NCI-H774 (cell line): ENCODE results near the gene TREM2.

Source experiments
- DNase-seq: peaks from one replicate; lab custom pipeline; 2025; lab: John Stamatoyannopoulos, UW

TREM2 gene

GRCh38 chr6:41182069-41183034 is 19.4 kb upstream of the TREM2 start:
- peak; percentile 1 for DNase-seq

GRCh38 chr6:41181566-41181965 is 18.6 kb upstream of the TREM2 start:
- DNase-seq = no peak

DNA sequence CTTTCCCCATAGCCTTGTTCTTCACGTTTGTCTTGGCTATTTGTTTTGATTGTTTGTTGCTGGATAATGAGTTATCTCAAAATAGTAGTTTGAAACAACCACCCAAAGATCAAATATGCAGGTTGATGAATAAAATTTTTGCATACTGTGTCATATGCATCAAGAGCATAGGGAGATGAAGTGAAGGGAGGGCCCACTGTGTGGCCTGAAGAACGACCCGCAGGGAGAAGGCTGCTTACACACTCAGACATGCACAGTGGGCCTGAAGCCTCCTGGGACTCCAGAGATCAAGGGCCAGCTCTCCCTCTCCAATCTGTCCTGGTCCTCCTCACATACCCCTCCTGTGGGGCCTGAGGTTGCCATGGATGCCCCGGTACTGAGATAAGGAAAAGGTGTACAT is 16.2 kb upstream of the TREM2 start:
- DNase-seq = no peak

DNA sequence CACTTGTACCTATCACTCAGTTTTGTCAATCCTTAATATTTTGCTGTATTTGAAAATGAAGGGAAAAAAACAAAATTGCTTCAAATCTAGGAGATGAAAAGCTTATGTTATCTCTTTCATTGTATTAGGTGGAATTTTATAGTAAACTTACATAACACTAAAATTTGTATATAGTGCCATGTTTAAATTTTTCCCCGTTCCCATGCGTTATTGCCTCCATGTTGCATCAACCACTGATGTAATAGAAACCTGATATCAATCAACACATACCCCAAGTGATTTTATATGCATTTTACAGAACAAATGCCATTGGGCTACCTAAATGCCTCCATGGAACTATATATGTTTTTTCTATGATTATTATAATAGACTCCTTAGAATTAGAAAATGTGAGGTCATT is 14.8 kb upstream of the TREM2 start:
- DNase-seq = no peak

DNA sequence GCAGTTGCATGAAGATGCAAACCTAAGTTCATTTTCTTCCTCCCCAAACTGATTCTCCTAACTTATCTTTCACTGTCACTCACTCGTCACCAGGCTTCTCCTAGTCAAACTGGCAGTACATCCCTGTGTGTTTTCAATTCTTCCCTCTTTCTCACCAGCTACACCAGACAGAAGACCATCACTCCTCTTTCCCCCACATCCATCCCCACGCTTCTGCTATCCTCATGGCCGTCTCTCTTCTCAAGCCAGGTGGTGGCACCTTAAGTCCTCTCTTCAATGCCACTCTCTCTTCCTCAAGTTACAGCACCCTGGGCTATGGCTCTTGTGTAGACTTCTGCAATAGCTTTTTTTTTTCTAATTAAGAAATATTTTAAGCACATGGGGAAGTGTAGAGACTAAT is 14.4 kb upstream of the TREM2 start:
- DNase-seq = no peak

GRCh38 chr6:41176189-41176588 is 13.3 kb upstream of the TREM2 start:
- DNase-seq = no peak

GRCh38 chr6:41175084-41175483 is 12.2 kb upstream of the TREM2 start:
- no peak for DNase-seq

DNA sequence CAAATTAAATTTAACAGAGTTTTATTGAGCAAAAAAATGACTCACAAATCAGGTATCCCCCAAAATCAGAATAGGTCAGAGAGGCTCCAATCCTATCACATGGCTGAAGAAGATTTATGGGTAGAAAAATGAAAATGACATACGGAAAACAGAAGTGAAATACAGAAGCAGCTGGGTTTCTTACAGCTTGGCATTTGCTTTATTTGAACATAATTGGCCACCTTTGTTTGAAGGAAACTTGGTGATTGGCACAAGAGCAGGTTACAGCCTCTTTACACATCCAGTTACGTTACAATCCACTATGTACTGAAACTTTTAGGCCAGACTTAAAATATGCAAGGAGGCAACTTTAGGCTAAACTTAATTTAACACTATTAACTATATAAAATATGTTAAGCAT is 11.7 kb upstream of the TREM2 start:
- DNase-seq = no peak

DNA sequence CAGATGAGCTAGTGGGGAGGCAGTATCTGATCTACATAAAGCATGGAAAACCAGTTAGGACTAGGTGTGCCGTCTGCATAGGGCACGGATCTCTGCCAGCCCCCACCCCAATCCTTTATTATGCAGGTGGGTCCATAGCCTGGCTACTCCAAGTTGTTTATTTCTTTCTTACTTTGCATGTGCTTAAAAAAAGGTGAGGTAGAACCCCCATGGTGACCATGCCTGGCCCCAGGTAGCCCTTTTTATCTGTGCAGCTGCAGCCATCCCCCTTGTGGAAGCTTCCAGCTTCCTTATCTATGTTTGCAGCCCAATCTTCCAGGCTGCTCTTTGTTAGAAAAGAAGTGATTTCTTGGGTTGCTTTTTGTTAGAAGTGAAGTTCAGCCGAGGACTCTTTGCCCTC is 9.0 kb upstream of the TREM2 start:
- no peak for DNase-seq

GRCh38 chr6:41170547-41171160 is 7.7 kb upstream of the TREM2 start:
- no peak for DNase-seq

- no peak for DNase-seq
Measured at GRCh38 chr6:41167173-41167963, 4.5 kb upstream of the TREM2 start.

- DNase-seq = no peak
Measured at GRCh38 chr6:41164551-41165120, 1.7 kb upstream of the TREM2 start.

DNA sequence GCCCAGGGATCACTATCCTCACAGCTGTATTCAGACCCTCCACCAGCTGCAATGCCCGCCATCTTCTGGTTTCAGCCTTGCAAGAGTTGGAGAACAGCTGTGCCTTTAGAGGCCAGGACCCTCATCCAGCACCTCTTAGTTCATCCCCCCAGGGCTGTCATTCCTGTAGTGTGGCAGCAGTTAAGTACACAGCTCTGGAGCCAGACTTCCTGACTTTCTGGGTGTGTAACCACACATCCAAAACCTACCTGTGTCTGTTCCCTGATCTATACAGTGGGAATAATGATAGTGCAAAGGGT is 452 bp upstream of the TREM2 start:
- DNase-seq = no peak

- DNase-seq = no peak
Measured at GRCh38 chr6:41161851-41162552, 914 bp downstream of the TREM2 start.

- no peak for DNase-seq
Measured at GRCh38 chr6:41161380-41161779, 1.5 kb downstream of the TREM2 start.

DNA sequence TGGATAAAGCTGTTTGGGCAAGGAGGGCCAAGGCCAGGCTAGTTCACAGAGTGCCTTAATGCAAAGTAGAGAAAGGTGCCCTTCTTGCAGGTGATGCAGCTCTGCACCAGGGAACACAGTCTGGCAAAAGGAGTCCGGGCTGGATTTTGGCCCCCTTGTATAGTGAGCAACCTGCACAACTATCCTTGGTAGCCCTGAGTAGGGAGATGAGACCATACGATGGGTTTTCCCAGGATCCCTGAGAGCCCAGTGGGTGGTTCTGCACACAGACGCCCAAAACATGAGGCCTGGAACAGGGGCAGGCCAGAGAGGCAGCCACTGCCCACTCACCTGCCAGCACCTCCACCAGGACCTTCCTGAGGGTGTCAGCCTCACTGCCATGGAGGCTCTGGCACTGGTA is 2.0 kb downstream of the TREM2 start:
- DNase-seq = no peak

DNA sequence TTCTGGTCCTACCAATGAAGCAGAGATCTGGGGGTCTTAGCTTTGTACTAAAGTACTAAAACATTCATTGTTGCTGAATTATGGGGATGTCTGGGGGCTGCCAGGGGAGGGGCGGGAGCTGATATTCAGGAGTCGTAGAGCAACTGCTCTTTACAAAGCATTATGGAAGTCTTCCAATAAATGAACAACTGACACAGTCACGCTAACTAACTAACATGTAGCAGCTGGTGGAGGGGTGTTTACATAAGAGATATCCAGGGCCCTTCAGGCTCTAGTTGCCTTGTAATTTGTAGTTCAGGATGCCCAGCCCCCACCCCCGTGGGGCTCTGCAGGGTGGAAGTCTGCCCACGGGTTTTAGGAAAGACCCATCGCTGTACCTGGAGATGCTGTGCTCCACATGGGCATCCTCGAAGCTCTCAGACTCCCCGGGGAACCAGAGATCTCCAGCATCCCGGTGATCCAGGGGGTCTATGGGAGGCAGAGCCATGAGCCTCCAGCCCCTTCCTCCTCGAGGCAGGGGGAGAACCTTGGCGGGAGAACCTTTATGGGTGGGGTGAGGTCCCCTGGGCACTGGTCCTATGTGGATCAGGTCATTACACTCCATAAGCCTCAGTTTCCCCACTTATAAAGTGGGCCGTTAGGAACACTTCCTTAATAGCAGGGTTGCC is 3.4 kb downstream of the TREM2 start:
- DNase-seq = peak; percentile 21

- no peak for DNase-seq
Measured at GRCh38 chr6:41157323-41157722, 5.6 kb downstream of the TREM2 start.

DNA sequence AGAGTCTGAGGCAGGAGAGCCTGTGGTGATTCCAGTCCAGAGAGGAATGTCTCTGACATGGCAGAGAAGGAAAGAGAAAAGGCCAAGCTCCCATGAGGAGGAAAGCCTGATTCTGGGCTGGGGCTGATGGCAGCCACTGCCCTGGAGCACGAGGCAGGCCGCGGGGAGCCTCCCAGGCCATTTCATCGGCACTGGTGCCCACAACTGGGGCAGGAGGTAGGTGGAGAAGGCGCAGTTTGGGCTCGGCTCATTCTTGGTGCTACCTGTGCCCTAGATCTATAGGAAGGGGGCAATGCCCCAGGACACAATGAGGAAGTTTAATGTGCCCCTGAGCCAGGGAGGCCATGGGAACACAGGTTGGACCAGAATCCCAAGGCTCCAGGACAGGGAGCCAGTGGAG is 6.1 kb downstream of the TREM2 start:
- DNase-seq = no peak

- DNase-seq = no peak
Measured at GRCh38 chr6:41156001-41156400, 6.9 kb downstream of the TREM2 start.

- DNase-seq = no peak
Measured at GRCh38 chr6:41155132-41155805, 7.6 kb downstream of the TREM2 start.
